Mesenchymal stem cell (in vitro differentiated cells and primary cell): ENCODE measurements around the gene SERTAD2.

Source experiments
- DNase-seq: peaks from one replicate; pipeline ENCODE4 v3.0.0-alpha.2; 2013
- H2AFZ ChIP-seq: one replicate; pipeline ENCODE4 v1.6.1; 2013; ENCODE audit warnings: low read depth, mild to moderate bottlenecking, control low read depth, inconsistent platforms, low read length, moderate library complexity
- H2AK5ac ChIP-seq: 2 replicates; pipeline ENCODE4 v1.6.1; 2013; ENCODE audit warnings: low read length, moderate library complexity, mild to moderate bottlenecking, inconsistent platforms; ENCODE audit not compliant: severe bottlenecking
- H2BK120ac ChIP-seq: one replicate; pipeline ENCODE4 v1.6.1; 2013; ENCODE audit warnings: low read depth, mild to moderate bottlenecking, inconsistent platforms, low read length, moderate library complexity
- H2BK12ac ChIP-seq, 2 experiments: one replicate each; pipeline ENCODE4 v1.6.1; 2013; ENCODE audit warnings: inconsistent platforms in 2 of 2, low read length in 2 of 2, mild to moderate bottlenecking in 2 of 2, moderate library complexity in 2 of 2, control low read depth in 1 of 2
- H2BK15ac ChIP-seq: one replicate; pipeline ENCODE4 v1.6.1; 2013; ENCODE audit warnings: mild to moderate bottlenecking, low read depth, inconsistent platforms; ENCODE audit not compliant: poor library complexity, severe bottlenecking
- H2BK5ac ChIP-seq: 2 replicates; pipeline ENCODE4 v1.6.1; 2013; ENCODE audit warnings: low read depth, mild to moderate bottlenecking, low read length, control low read depth, inconsistent platforms; ENCODE audit not compliant: poor library complexity, severe bottlenecking
- H3K14ac ChIP-seq, 2 experiments: one replicate each; pipeline ENCODE4 v1.6.1; 2013; ENCODE audit warnings: inconsistent platforms in 2 of 2, low read length in 2 of 2, control low read depth in 1 of 2, mild to moderate bottlenecking in 1 of 2, moderate library complexity in 1 of 2
- H3K18ac ChIP-seq, 2 experiments: one replicate each; pipeline ENCODE4 v1.6.1; 2013; ENCODE audit warnings: inconsistent platforms in 2 of 2, low read length in 2 of 2, control low read depth in 1 of 2, low read depth in 1 of 2, mild to moderate bottlenecking in 1 of 2
- H3K23ac ChIP-seq, 2 experiments: one replicate each; pipeline ENCODE4 v1.6.1; 2013; ENCODE audit warnings: inconsistent platforms in 2 of 2, low read length in 2 of 2, mild to moderate bottlenecking in 2 of 2, moderate library complexity in 2 of 2, control low read depth in 1 of 2
- H3K27ac ChIP-seq: 2 replicates; pipeline ENCODE4 v1.5.1; 2013; ENCODE audit warnings: mild to moderate bottlenecking, moderate library complexity, low read length, control low read depth, inconsistent platforms; ENCODE audit not compliant: poor library complexity, severe bottlenecking
- H3K27me3 ChIP-seq, 2 experiments: 2 replicates each; pipeline versions ENCODE4 v1.6.1 to v1.7.0; 2013; ENCODE audit warnings: low read length in 2 of 2, mild to moderate bottlenecking in 2 of 2, moderate library complexity in 2 of 2, control low read depth in 1 of 2, inconsistent platforms in 1 of 2; ENCODE audit not compliant: control insufficient read depth in 1 of 2, insufficient read depth in 1 of 2
- H3K36me3 ChIP-seq, 2 experiments: 2 replicates each; pipeline versions ENCODE4 v1.6.1 to v1.7.0; 2013; ENCODE audit warnings: low read length in 2 of 2, control low read depth in 1 of 2, inconsistent platforms in 1 of 2, low read depth in 1 of 2, mild to moderate bottlenecking in 1 of 2; ENCODE audit not compliant: insufficient read depth in 2 of 2, control insufficient read depth in 1 of 2
- H3K4ac ChIP-seq, 2 experiments: one replicate each; pipeline ENCODE4 v1.6.1; 2013; ENCODE audit warnings: inconsistent platforms in 2 of 2, low read length in 2 of 2, mild to moderate bottlenecking in 2 of 2, moderate library complexity in 2 of 2, control low read depth in 1 of 2, low read depth in 1 of 2
- H3K4me1 ChIP-seq: 2 replicates; pipeline ENCODE4 v1.6.1; 2013; ENCODE audit warnings: low read depth, low read length, control low read depth; ENCODE audit not compliant: control insufficient read depth, insufficient read depth
- H3K4me2 ChIP-seq: 2 replicates; pipeline ENCODE4 v1.6.1; 2013; ENCODE audit warnings: low read length, mild to moderate bottlenecking, inconsistent platforms; ENCODE audit not compliant: poor library complexity, severe bottlenecking
- H3K4me3 ChIP-seq, 2 experiments: 2 replicates each; pipeline versions ENCODE4 v1.5.1 to v1.7.0; 2013; ENCODE audit warnings: low read length in 2 of 2, mild to moderate bottlenecking in 2 of 2, control low read depth in 1 of 2, low read depth in 1 of 2; ENCODE audit not compliant: insufficient read depth in 1 of 2
- H3K79me1 ChIP-seq: replicated peaks from 2 replicates; pipeline ENCODE4 v1.6.1; 2013; ENCODE audit warnings: mild to moderate bottlenecking, control low read depth, low read length, inconsistent platforms; ENCODE audit not compliant: poor library complexity, severe bottlenecking
- H3K9ac ChIP-seq: 2 replicates; pipeline ENCODE4 v1.7.0; 2013; ENCODE audit warnings: mild to moderate bottlenecking, low read length, moderate library complexity
- H3K9me3 ChIP-seq: 2 replicates; pipeline ENCODE4 v1.7.0; 2013; ENCODE audit warnings: mild to moderate bottlenecking, low read length; ENCODE audit not compliant: control insufficient read depth
- H4K8ac ChIP-seq: one replicate; pipeline ENCODE4 v1.6.1; 2013; ENCODE audit warnings: inconsistent platforms, mild to moderate bottlenecking, low read length, moderate library complexity
- H4K91ac ChIP-seq: one replicate; pipeline ENCODE4 v1.6.1; 2013; ENCODE audit warnings: mild to moderate bottlenecking, low read length, inconsistent platforms
- WGBS: methylation state at CpG from one replicate; pipeline ENCODE4 v1.1.7; 2013; ENCODE audit warnings: mixed read lengths; 5-methylcytosine and 5-hydroxymethylcytosine counted together

The SERTAD2 gene

GRCh38 chr2:64626146-64626809, 27.4 kb downstream of the SERTAD2 start:
- Histone ChIP-seq H3K27me3 (no peaks in the 10 kb centered on the region), H3K23ac (no peak overlapping the region), H3K14ac (no peak overlapping the region), H3K18ac (no peak overlapping the region), H2BK15ac (no peak overlapping the region), H3K4me3 (no peak overlapping the region), H3K4ac (no peak overlapping the region), H3K27ac (no peak overlapping the region), H3K79me1 (peaks cover 11% of the 10 kb centered on the region), H3K9me3 (no peaks in the 10 kb centered on the region), H2AK5ac (no peak overlapping the region), H2BK5ac (no peak overlapping the region), H2AFZ (no peak overlapping the region), H3K4me1 (peaks cover 19% of the 10 kb centered on the region), H3K36me3 (peaks cover 18 to 32% of the 10 kb centered on the region in 2 experiments), H4K8ac (no peak overlapping the region), H4K91ac (no peak overlapping the region), H3K9ac (no peak overlapping the region), H3K4me2 (no peak overlapping the region), H2BK120ac (no peak overlapping the region), H2BK12ac (no peak overlapping the region)
- 82% methylated on average over 7 of the region's 10 CpGs for WGBS
- no peak for DNase-seq

GRCh38 chr2:64625299-64626145, 28.2 kb downstream of the SERTAD2 start:
- no peak overlapping the region for H4K8ac ChIP-seq
- H4K91ac ChIP-seq: no peak overlapping the region
- H2AFZ ChIP-seq: no peak overlapping the region
- no peak overlapping the region for H3K23ac ChIP-seq
- no peak overlapping the region for H3K27ac ChIP-seq
- no peak overlapping the region for H3K4me2 ChIP-seq
- WGBS: 87% methylated on average over 7 of the region's 7 CpGs
- H3K4ac ChIP-seq: no peak overlapping the region
- H3K14ac ChIP-seq: no peak overlapping the region
- H2BK120ac ChIP-seq: no peak overlapping the region
- peaks cover 4% of the 10 kb centered on the region for H3K79me1 ChIP-seq
- no peak overlapping the region for H2AK5ac ChIP-seq
- no peaks in the 10 kb centered on the region for H3K9me3 ChIP-seq
- no peak overlapping the region for H3K18ac ChIP-seq
- no peak for DNase-seq
- H3K36me3 ChIP-seq: peaks cover 11 to 24% of the 10 kb centered on the region in 2 experiments
- H2BK5ac ChIP-seq: no peak overlapping the region
- no peak overlapping the region for H2BK15ac ChIP-seq
- H3K27me3 ChIP-seq: no peaks in the 10 kb centered on the region
- peaks cover 19% of the 10 kb centered on the region for H3K4me1 ChIP-seq
- H2BK12ac ChIP-seq: no peak overlapping the region
- no peak overlapping the region for H3K9ac ChIP-seq
- no peak overlapping the region for H3K4me3 ChIP-seq

- H4K91ac ChIP-seq: no peak overlapping the region
- H3K14ac ChIP-seq: no peak overlapping the region
- no peak overlapping the region for H3K4ac ChIP-seq
- H3K27me3 ChIP-seq: no peaks in the 10 kb centered on the region
- no peak overlapping the region for H3K23ac ChIP-seq
- no peaks in the 10 kb centered on the region for H3K9me3 ChIP-seq
- H2BK12ac ChIP-seq: no peak overlapping the region
- no peak overlapping the region for H3K4me3 ChIP-seq
- peaks cover 19% of the 10 kb centered on the region for H3K4me1 ChIP-seq
- no peak overlapping the region for H2BK15ac ChIP-seq
- peaks cover 6 to 17% of the 10 kb centered on the region in 2 experiments for H3K36me3 ChIP-seq
- no peak overlapping the region for H3K4me2 ChIP-seq
- no peak overlapping the region for H2AK5ac ChIP-seq
- no peak overlapping the region for H2BK5ac ChIP-seq
- no peak for DNase-seq
- 92% methylated on average over 6 of the region's 6 CpGs for WGBS
- peaks cover 3% of the 10 kb centered on the region for H3K79me1 ChIP-seq
- no peak overlapping the region for H3K18ac ChIP-seq
- H3K27ac ChIP-seq: no peak overlapping the region
- H2AFZ ChIP-seq: no peak overlapping the region
- H3K9ac ChIP-seq: no peak overlapping the region
- no peak overlapping the region for H2BK120ac ChIP-seq
- no peak overlapping the region for H4K8ac ChIP-seq
Observed at GRCh38 chr2:64624862-64625261, 28.9 kb downstream of the SERTAD2 start.

DNA sequence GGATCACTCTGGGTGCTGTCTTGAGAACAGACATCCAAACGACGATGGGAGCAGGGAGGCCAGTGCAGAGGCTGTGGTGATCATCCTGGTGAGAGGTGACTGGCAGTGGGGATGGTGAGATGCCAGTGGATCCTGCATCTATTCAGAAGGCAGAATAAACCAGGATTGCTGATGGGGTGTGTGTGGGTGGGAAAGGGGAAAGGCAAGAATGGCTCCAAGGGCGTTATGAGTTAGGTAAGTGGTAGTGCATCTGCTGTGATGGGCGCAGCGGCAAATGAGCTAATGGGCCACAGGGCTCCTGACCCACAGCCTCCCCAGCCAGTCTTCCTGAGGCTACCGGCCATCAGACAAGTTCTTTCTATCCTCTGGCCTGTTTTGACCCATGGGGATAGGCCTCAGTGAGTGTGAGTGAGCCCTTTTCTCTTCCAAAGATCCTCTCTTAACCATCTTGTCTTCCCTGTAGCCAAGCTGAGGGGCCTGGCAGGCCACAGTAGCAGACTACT, 29.6 kb downstream of the SERTAD2 start:
- Histone ChIP-seq H3K4me1 (peaks cover 19% of the 10 kb centered on the region), H3K4me2 (no peak overlapping the region), H2AK5ac (no peak overlapping the region), H3K4ac (peak overlapping the region in 1 of 2 experiments; percentile 7), H4K8ac (no peak overlapping the region), H3K27me3 (no peaks in the 10 kb centered on the region), H2BK120ac (no peak overlapping the region), H3K23ac (no peak overlapping the region), H3K18ac (no peak overlapping the region), H2BK15ac (no peak overlapping the region), H3K36me3 (peaks cover under 1 to 10% of the 10 kb centered on the region in 2 experiments), H3K79me1 (no peaks in the 10 kb centered on the region), H3K14ac (no peak overlapping the region), H2BK12ac (no peak overlapping the region), H3K9ac (no peak overlapping the region), H3K27ac (no peak overlapping the region), H3K9me3 (no peaks in the 10 kb centered on the region), H4K91ac (no peak overlapping the region), H2AFZ (no peak overlapping the region), H2BK5ac (no peak overlapping the region), H3K4me3 (no peak overlapping the region)
- no peak for DNase-seq
- 98% methylated on average over 6 of the region's 6 CpGs for WGBS
